Measurements from ENCODE around the gene HIVEP3.

Gene HIVEP3

DNA sequence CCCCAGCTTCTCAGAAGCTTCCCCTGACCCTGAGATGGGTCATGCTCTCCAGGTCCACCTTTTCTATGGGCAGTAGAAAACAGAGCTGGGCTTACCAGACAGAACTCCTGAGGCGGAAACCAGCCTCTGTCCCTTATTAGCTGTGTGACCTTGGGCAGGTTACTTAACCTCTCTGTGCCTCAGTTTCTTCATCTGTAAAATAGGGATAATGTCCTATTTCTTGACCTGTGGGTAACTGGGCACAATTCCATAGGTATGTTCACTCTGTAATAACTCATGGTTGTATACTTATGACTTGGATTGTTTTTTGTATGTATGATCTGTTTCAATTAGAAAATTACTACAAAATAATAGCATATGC, 377.1 kb downstream of the HIVEP3 start:
- no peak for DNase-seq

DNA sequence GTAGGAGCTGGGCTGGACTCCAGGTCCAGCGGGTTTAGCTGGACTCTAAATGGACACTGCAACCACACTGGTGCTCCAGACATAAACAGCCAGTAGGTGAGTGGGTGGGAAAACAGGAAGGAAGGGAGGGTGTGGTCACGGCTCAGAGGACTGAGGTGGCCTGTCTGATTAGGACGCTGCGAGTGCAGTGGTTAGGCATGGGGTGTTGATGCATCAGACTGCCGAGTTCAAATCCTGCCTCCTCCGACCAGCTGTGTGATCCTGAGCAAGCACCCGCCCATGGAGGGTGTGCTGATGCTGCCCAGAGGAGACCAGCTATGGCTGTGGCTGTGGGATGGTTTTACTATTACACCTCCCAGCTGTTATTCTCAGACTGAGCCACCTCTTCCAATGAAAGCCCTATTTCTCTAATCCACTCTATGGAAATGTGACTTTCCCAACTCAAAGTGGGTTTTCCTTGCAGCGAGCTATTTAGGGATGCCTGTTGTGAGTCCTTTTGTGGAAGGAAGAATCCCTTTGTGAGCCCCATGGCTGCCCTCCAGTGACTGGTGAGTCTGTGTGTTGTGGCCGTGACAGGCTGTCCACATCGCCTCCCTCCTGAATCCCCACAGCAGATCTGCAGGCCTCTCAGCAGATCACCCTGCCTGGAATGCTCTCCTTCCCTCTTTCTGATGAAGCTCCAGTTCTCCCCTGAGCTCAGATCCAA, 377.7 kb downstream of the HIVEP3 start:
- no peak for DNase-seq

- no peak for DNase-seq
Measured at GRCh38 chr1:41539999-41540398, 378.7 kb downstream of the HIVEP3 start.

- no peak for DNase-seq
Measured at GRCh38 chr1:41539418-41539805, 379.3 kb downstream of the HIVEP3 start.

DNA sequence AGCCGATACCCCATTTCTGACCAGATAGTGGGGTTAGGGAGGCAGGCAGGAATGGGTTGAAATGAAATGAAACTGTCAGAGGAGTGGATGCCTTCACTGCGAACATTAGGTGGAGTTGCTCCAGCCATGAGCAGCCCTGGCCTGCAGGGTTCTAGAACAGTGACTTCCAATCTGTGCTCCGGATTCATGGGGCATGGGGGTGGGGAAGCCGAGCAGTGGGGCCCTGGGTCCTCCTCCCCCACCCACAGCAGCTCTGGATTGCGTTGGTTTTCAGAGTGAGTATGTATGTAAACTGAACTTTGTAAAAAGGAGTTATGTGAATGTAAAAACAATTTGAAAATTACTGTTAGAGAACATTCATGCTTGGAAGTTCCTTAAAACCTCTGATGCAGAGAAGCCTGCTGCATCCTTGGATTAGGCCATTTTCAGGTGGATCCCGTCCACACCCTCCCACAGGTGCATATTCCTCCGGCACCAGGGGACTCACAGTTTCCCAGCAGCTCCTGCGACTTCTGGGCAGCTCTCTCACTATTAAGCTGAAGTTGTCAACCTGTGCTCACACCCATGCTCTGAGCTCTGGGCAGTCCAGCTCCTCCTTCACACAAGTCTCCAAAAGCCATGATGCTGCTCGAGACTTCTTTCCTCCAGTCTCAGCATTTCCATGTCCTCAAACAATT, 379.8 kb downstream of the HIVEP3 start:
- DNase-seq = peak in 1 of 2 experiments; percentile 23

DNA sequence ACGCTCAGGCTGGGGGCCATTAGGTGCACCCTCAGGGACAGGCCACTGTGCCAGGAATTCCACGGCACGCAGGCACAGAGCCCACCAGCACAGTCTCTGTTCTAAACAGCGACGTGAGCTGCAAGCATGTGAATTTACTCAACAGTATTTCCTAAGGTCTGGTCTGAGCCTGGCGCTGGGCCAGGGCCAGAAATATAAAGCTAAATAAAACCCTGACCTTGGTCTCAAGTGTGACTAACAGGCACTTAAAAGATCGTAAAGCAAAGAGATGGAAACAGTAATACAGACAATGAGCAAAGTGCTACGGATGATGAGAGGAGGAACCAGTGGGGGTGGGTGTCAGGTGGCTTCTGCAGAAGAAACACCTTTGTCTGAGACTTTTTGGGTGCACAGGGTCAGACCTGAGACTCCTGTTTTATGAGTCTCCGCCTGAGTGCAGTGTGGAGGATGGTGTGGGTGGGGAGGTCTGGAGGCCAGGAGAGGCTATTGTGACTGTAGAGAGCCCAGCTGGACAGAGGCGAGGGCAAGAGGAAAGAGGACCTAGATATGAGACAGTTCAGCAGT, 380.9 kb downstream of the HIVEP3 start:
- no peak for DNase-seq

- DNase-seq = no peak
Measured at GRCh38 chr1:41537251-41537650, 381.5 kb downstream of the HIVEP3 start.

DNA sequence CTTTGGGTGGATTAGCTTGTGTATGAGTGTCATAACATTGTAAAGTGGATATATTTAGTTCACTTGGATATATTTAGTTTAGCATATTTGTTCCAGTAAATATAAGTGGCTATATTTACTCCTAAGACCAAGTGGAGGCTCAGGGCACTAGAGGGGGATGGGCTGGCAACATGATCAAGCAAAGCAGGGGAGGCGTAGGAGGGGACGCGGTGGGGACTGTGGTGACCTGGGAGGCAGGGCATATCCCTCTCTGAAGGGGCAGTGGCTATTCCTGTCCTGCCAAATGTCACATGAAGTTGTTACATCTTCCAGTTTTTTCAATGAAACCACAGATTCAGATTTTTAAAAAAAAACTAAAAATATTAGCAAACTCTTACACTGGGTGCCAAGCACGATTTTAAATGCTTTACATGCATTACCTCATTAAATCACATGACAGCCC, 382.3 kb downstream of the HIVEP3 start:
- no peak for DNase-seq

DNA sequence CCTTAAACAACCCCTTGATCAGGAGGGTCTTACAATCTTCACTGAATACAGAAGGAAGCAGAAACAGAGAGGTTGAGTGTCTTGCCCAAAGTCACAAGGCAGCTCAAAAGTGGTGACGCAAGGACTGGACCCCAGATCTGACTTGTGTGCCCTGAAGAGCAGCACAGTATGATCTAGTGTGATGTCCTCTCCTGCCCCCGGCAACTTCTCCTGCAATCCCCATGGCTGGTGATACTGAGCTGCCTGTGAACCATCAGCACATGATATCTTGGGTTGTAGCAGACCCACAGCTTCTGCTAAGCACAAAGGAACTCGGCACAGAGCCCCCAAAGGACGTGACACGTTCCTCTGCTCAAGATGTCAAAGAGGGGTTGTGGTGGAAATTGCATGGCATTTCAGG, 383.0 kb downstream of the HIVEP3 start:
- no peak for DNase-seq

DNA sequence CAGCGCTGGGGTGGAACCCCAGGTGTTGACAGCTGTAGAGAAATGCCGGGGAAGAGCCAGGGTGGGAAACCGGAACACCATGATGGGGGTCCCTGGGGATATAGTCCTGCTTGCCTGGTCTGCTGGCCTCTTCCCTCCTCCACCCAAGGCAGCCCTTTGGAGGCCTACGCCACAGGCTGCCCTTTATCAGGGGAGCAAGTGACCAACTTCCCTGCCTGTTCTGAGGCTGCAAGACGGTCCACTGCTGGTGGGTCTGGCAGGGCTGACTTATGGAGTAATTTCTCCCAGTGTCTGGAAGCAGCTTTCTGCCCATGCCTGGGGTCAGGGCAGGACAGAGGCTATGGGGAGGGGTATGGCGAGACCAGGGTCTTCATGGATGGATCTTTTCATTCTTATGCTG, 383.4 kb downstream of the HIVEP3 start:
- DNase-seq = no peak

DNA sequence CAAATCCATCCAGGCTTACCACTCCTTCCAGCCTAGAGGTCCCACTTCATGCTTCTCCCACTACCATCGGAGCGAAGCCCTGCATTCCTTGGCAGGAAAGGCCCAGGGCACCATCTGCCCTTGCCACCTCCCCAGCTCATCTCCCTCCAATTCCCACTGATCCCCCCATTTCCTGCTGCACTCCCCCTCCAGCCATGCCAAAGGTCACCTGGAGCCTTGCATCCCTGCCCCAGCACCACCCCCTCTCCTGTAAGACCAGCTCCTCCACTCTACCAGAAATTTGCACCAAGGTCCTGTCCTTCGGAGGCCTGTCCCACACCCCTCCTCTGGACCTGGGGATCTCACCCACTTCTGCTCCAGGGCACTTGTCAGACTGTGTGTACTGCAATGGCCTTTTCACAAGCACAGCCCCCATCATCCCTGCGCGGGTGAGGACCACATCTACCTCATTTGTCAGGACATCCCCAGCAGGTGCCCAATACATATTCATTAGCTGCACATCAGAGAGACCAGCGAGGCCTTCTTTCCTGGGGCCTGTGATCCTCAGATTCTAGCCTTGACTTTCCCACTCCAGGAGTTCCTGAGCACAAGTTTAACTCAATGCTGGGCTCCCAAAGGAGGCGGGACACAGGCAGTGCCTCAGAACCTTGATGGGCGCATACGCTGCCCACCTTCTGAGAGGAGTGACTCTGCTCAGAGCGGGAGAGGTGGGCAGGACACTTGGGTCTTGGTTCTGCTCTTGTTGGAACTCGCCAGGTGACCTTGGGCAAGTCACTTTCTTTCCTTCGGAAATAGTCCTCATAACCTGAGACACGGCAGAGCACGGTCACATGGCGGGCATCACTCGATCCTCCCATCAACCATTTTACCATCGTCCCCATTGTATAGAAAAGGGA, 384.3 kb downstream of the HIVEP3 start:
- no peak for DNase-seq

DNA sequence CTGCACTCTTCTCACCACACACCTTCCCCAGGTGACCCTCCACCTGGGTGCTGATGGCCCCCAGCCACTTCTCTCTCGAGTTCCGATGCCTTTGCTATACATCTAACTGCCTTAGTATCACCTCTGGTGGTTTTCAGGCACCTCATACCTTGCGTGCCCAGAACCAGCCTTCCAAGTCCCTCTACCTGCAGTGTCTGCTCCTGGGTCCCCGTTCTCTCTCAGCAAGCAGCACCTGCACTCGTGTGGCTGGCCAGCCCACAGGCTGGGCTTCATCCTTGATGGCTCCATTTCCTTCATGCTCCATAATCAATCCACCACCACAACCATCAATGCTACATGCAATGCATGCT, 385.0 kb downstream of the HIVEP3 start:
- no peak for DNase-seq

- no peak for DNase-seq
Measured at GRCh38 chr1:41533016-41533730, 385.5 kb downstream of the HIVEP3 start.

DNA sequence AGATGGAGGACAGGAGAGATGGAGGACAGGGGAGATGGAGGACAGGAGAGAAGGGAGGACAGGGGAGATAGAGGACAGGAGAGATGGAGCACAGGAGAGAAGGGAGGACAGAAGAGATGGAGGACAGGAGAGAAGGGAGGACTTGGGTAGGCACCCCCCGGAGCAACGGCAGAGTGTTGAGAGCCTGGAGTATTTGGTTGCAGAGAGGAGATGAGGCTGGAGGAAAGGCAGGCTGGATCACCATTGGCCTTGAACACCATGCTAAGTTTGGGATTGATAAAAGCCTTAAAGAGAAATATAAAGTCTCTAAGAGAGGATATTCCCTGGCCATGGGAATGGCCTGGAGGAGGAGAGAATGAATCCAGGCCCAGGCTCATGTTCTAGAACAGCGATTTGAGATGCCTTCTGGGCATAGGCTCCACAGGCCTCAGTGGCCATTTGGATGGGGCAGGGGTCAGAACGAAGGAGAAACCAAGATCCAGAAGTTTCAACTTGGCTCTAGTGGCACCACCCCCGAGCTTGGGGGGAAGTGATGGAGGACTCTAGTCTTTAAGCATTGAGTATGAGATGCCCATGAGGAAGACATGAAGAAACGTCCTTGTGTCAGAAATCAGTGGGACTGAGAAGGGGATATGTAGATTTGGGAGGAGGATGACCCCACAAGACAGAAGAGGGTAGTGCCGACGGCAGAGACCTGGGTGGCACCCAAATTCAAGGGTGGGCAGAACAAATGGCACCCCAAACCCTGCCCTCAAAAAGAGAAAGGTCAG, 386.3 kb downstream of the HIVEP3 start:
- no peak for DNase-seq

DNA sequence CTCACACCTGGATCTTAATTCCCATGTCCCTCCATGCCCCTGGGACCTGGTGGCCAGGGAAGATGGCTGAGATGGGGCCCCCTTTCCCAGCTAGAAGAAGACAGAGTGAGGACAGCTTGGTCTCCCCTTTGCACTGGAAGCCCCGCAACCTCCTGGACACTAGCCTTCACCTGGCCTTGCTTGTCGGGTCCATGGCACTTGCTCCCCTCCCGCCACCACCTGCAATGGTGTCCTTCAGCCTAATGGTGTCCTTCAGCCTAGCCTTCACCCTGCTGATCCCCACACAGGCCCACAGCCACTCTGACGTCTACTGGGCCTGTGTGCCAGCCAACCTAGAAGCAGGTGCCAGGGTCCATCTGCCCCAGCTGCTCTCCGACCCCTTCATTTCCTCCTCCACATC, 388.3 kb downstream of the HIVEP3 start:
- no peak for DNase-seq

- no peak for DNase-seq
Measured at GRCh38 chr1:41529621-41530395, 388.9 kb downstream of the HIVEP3 start.

GRCh38 chr1:41528726-41529605, 389.8 kb downstream of the HIVEP3 start:
- DNase-seq = no peak

DNA sequence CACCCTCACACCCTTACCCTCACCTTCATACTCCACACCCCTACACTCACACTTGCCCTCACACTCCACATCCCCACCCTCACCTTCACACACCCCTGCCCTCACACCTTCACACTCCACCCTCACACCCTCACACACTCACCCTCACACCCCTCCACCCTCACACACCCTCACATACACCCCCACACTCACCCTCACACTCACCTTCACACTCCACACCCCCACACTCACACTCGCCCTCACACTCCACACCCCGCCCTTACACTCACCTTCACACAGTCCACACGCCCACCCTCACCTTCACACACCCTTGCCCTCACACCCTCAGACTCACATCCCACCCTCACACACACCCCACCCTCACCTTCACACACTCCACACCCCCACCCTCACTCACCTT, 390.6 kb downstream of the HIVEP3 start:
- DNase-seq = no peak

- no peak for DNase-seq
Measured at GRCh38 chr1:41526956-41527561, 391.7 kb downstream of the HIVEP3 start.
